Spleen (tissue), 7 donors: Measurements from ENCODE around the gene GRIPAP1.

ENCODE experiments used
- CTCF ChIP-seq, 11 experiments: fragments of 200-600 bp in 7 of 11; fragments of 450-650 bp in 4 of 11; sonication (generic) in 4 of 11; IDR thresholded peaks in 8 of 11; conservative IDR thresholded peaks in 3 of 11; 1 replicate in 7 of 11; 2 replicates in 4 of 11; pipeline versions ENCODE4 v1.4.0 to v1.8.0; 2016 to 2021; ENCODE audit warnings: antibody characterized with exemption in 11 of 11, inconsistent platforms in 4 of 11, mild to moderate bottlenecking in 1 of 11
- POLR2A ChIP-seq, 3 donors: fragments of 450-650 bp; IDR thresholded peaks; one replicate each; pipeline ENCODE4 v1.5.1; 2017; ENCODE audit warnings: antibody characterized with exemption in 3 of 3, mild to moderate bottlenecking in 1 of 3
- POLR2AphosphoS5 ChIP-seq, 3 donors: sonication (generic); formaldehyde crosslinking; IDR thresholded peaks; one replicate each; pipeline ENCODE4 v1.5.1; 2017; ENCODE audit warnings: antibody characterized with exemption in 3 of 3
- donor health status: DM: no; HTN: no; CAD: no; lungs with moderate emphysema.
- donor health status: DM: no; HTN: no; CAD: no.
- donor health status: DM: no; HTN: no; CAD: no.

- TF ChIP-seq CTCF (IDR thresholded peaks at IDR 0.05 in 8 of 11, conservative IDR thresholded peaks at IDR 0.05 in 3 of 11) (no peak), POLR2AphosphoS5 (IDR thresholded peaks at IDR 0.05) (no peak), POLR2A (IDR thresholded peaks at IDR 0.05) (no peak)
These were observed 12.6 kb downstream of the GRIPAP1 start for GRCh38 chrX:48989483-48989882.
